ENCODE results near the gene PBX3.

DNA sequence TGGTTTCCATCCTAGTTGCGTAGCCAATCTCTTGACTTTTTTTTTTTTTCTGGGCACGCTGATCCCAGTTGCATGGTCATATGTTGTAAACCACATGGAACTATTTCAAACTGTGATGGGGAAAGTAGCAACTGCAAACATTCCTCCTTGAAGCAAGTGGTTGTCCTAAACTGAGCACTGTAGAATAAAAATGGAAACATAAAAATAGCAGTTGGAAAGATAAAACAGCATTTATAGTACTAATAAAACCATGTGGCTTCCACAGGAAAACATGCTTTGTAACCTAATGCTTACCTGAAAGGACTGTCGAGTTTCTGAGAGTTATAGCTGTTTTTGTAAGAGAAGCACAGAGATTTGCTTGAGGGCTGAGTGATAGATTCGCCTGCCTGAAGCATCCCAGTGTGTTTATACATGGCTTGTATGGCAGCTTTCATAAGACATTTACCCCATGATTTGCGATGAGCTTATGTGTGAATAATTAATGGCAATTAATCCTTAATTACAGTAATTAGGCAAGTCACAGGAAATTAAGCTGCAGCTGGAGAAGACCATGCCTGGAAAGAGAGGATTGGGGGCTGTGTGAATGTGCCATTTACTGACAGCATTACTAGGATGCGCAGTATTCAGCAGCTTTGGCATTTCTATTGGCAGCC is 136.5 kb downstream of the PBX3 start:
- TF ChIP-seq, protein P1, sequence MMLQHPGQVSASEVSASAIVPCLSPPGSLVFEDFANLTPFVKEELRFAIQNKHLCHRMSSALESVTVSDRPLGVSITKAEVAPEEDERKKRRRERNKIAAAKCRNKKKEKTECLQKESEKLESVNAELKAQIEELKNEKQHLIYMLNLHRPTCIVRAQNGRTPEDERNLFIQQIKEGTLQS (IDR thresholded peaks at IDR 0.05; ENCODE audit: borderline replicate concordance, extremely low read depth, low read depth, low read length) = no peak
- no peak for TF ChIP-seq RFX5 (IDR thresholded peaks at IDR 0.05; ENCODE audit: low read depth, low read length)
- TF ChIP-seq CBX5 (IDR thresholded peaks at IDR 0.05; ENCODE audit: low read depth) = no peak
- TF ChIP-seq MXI1 (IDR thresholded peaks at IDR 0.05; ENCODE audit: low read depth, low read length) = no peak
- TF ChIP-seq POLR2AphosphoS5 (IDR thresholded peaks at IDR 0.05; ENCODE audit: low read length) = no peak
- no peak for TF ChIP-seq POLR2A (IDR thresholded peaks at IDR 0.05; ENCODE audit: low read depth, low read length)
- TF ChIP-seq, protein P2, sequence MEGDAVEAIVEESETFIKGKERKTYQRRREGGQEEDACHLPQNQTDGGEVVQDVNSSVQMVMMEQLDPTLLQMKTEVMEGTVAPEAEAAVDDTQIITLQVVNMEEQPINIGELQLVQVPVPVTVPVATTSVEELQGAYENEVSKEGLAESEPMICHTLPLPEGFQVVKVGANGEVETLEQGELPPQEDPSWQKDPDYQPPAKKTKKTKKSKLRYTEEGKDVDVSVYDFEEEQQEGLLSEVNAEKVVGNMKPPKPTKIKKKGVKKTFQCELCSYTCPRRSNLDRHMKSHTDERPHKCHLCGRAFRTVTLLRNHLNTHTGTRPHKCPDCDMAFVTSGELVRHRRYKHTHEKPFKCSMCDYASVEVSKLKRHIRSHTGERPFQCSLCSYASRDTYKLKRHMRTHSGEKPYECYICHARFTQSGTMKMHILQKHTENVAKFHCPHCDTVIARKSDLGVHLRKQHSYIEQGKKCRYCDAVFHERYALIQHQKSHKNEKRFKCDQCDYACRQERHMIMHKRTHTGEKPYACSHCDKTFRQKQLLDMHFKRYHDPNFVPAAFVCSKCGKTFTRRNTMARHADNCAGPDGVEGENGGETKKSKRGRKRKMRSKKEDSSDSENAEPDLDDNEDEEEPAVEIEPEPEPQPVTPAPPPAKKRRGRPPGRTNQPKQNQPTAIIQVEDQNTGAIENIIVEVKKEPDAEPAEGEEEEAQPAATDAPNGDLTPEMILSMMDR (IDR thresholded peaks at IDR 0.05 in 2 of 3, conservative IDR thresholded peaks at IDR 0.05 in 1 of 3; ENCODE audit: control insufficient read depth in 2 of 3, extremely low read depth in 1 of 3, insufficient read depth in 1 of 3, low read depth in 3 of 3, low read length in 3 of 3) = no peak
